HG03108 (cell line): ENCODE measurements around the gene HJURP.

Experiments
- ATAC-seq: cut with Tn5 transposase; IDR thresholded peaks from one replicate; pipeline ENCODE4 v1.9.1; 2021; ENCODE audit warnings: moderate library complexity; ENCODE audit not compliant: unreplicated experiment

The HJURP gene

DNA sequence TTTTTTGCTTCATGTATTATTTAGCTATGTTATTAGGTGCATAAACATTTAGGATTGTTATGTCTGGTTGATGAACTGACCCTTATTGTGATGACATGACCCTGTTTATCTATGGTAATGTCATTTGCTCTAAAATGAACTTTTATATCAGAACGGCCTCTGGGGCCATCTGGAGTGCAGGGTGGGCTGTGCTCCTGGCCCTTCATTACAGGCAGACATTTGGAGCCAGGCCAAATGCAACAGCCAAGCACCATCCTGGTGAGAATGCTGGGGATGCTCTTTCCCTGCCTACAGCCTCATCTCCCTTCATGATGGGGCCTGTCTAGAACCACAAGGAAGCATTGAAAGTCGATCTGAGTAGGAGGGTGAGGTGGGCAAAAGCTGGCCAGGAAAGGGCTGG is 38.0 kb downstream of the HJURP start:
- no peak for ATAC-seq

GRCh38 chr2:233815861-233816260 is 38.5 kb downstream of the HJURP start:
- ATAC-seq = no peak

DNA sequence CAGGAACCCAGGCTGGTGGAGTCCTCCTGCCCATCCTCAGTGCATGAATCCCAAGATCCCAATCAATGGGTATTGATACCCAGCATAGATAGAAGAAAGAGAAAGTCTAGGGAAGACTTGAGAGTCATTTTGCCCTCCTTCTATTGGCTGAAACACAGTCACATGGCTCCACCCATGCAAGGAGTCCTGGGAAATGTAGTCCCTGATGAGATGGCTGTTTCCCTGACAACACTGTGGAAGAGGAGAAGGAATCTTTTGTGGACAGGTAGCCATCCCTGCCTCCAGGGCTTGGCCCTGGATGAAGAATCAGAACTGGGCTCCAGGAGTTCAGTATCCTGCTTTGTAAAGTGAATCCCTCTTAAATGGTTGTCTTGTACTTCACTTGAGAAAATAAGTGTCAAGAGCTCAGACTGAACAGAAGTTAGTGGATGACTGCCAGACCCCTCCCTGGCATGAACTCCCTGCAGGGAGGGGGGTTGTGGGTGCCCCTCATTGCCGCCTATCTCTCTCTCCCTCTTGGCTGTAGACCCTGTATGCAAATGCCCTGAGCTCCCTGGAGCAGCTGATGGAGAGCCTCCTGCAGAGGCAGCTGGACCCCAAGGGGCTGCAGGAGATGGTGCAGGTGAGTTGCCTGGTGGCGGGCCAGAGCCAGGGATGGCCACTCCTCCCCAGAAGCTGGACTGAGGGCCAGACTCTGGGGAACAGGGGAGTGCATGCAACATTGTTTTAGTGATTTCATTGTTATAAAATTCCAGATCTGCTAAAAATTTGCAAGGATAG is 40.1 kb downstream of the HJURP start:
- no peak for ATAC-seq

DNA sequence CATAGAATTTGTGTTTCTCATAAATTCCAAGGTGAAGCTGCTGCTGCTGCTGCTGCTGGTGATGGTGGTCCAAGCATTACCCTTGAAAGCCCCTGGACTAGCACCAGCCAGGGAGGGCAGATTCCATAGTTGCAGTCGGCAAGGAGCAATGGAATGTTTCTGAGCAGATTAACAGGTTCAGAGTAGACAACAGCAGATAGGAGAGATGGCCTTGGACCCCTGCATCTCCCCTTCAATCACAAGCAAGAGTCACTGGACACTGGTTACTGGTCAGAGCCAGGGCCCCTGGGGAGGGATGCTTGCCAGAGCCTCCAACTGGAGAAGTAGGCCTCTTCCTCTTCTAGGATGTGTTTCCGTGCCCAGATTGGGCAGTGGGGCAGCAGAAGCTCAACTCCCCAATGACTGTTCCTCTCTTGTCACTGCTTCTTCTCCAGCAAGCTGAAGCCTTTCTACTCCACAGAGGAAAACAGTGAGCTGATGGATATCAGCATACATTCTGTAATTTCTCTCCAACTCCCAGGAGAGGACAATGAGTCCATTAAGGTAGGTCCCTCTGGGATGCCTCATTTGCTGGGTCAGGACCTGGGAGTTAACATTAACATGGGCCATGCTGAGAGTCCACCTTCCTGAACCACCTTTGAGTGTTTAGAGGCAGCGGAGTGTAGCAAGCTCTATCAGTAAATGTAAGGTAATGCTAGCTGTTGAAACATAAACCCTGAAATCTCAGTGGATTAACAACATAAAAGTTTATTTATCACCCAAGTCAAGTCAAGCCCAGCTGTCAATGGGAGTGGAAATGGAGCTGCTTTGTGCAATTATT is 40.9 kb downstream of the HJURP start:
- no peak for ATAC-seq

- no peak for ATAC-seq
These were observed 42.6 kb downstream of the HJURP start for GRCh38 chr2:233811732-233812131.

DNA sequence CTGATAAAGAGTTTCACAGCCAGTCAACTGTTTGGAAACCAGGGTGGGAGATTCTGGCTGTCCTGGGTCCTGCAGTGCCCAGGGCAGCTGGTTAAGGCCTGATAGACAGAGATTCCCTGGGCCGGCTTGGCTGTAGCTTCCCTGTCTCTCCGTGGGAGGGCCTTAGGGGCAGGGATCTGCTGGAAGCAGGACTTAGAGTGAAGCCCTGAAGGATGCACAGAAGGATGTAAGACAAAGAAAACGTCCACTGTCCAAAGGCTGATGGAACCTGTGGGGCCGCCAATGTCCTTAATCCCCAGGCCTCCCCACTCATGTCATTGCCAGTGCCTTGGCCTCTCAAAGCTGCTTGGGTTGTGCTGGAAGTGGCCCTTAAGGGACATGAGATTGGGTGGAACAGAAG is 43.2 kb downstream of the HJURP start:
- ATAC-seq = no peak

DNA sequence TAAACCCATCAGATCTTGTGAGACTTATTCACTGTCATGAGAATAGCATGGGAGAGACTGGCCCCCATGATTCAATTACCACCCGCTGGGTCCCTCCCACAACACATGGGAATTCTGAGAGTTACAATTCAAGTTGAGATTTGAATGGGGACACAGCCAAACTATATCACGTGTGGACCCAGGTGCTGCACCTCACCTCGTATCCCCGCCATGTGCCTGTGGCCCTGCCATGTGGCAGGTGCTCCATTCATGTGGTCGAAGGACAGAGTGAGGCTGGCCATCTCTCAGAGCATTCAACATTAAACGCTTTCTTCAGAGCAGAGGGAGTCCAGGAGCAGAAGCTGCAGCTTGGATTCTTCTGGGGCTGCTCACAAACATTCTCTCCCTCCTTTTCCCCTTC is 44.0 kb downstream of the HJURP start:
- ATAC-seq = no peak

GRCh38 chr2:233807966-233808935 is 46.1 kb downstream of the HJURP start:
- no peak for ATAC-seq

DNA sequence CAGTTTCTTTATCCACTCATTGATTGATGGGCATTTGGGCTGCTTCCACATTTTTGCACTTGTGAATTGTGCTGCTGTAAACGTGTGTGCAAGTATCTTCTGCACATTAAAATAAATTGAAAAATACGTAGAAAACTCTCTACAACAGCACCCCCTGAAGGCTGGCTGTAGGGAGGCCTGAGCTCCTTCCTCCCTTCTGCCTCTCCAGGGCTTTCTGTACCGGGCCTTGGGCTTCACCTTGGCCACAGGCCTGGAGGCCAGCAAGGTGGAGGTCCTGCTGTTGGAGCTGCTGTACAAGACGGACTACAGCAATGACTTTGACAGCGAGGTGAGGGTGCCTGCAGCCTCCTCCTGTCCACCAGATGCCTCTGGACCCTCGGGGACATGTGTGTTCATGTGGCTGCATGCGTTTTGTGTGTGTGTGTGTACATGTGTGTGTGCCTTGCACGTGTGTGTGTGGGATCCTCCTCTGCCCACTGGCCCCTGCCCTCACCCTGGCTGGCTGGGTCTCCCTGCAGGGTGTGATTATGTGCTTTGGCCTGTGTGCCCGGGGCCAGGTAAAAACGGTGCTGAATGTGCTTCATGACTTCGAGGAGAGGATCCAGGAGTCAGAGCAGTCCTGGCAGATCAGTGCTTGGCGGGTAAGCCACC is 47.0 kb downstream of the HJURP start:
- no peak for ATAC-seq

- ATAC-seq = no peak
These were observed 50.3 kb downstream of the HJURP start for GRCh38 chr2:233803994-233804393.

DNA sequence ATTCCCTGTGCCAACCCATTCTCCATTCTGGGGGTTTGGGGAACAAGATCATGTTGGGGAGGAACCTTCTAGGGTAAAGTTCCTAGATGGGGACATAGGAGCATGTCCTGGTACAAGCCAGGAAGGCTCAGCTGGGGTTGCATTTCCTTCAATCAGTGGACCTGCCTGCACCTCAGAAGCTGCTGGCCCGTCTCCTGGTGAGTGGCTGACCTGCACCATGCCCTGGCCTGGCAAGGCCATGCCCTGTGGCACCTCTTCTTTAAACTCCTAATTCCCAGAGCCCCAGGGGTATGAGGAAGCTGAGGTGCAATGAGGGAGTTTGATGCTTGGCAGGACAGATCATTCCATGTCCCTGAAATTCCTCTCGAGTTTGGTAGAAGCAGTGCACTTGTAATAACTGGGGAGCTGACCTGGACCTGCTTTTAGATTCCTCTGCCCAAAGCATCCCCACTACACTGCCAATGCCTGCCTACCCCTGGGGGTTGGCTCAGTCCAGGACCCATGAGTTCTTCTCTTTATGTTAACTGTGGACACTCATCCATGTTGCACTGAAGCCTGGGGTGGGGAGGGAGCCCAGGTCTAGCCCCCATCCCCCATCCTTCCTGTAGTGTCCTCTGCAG is 50.9 kb downstream of the HJURP start:
- ATAC-seq = no peak

- ATAC-seq = no peak
These were observed 52.1 kb downstream of the HJURP start for GRCh38 chr2:233802132-233802815.

DNA sequence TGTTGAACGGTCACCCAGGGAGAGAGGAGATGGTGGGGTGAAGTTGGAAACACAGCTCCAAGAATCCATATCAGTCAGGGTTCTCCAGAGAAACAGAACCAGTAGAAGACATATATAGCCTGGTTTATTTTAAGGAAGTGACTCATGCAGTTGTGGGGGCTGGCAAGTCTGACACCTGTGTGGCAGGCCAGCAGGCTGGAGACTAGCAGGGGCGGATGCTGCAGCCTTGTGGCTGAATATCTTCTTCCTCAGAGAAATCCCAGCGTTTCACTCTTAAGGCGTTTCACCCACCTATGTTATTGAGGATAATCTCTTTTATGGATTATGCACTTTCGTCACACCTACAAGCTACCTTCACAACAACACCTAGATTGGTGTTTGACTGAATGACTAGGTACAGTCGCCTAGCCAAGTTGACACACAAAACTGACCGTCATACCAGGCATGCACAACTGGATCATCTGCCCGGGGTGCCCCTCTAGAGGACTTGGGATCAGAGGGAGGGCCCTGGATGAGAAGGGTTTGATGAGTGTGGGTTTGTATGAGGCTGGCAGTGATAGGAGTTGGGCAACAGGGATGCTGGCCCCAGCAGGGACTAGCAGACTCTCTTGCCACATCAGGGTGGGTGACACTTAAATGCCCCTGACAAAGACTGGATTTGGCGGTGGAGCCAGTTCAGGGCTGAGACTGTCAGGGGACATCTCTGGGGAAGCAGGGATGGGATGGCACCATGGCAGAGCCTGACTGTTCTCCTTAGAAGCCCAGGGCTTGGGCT is 52.8 kb downstream of the HJURP start:
- no peak for ATAC-seq

DNA sequence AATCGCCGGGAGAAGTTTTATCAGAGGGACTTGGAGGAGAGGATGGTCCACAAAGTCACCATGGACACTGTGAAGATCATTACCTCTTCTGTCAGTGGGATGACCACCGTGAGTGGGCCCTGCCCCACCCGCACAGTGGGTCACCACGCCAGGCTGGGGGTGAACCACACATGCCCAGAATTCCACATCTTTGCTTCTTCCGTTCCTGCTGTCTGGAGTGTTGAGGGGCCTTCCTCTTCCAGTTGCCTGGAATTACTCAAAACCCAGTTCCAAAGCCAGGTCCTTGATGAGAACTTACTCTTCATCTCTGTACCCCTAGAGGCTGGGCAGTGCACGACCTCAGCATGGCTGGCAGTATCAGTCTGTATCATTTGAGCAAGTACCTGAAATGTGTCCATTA is 54.1 kb downstream of the HJURP start:
- ATAC-seq = no peak

GRCh38 chr2:233799716-233800115 is 54.6 kb downstream of the HJURP start:
- no peak for ATAC-seq

- no peak for ATAC-seq
These were observed 55.2 kb downstream of the HJURP start for GRCh38 chr2:233799087-233799665.

- ATAC-seq = no peak
These were observed 55.8 kb downstream of the HJURP start for GRCh38 chr2:233798335-233799086.

DNA sequence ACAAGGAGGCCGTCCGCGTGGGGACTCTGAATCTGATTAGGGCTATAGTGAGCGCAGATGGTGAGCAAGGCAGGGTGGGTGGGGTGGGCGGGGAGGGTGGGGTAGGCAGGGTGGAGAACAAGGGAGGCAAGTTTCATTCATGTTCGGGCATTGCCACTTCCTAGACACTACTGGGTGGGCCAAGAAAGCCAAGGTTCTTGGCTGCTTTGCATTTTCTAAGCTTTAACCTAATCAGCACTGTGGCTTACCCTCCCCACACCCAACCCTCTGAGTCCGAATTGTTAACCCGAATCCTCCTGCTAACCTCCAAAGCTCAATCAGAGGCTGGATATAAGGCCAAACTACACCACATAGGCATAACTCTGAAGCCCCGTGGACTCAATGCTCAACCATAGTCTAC is 58.1 kb downstream of the HJURP start:
- no peak for ATAC-seq
